HG03175 (cell line): ENCODE results near the gene SLC47A2.
A peak's percentile ranks its signal among the peaks of the same experiment; 100 is the strongest.
"Not testable (repeated sequence)": the region's sequence is repeated elsewhere in the genome, so short reads cannot be mapped to it uniquely, and the experiment has no call there.

Source experiments
- ATAC-seq: cut with Tn5 transposase; IDR thresholded peaks from one replicate; pipeline ENCODE4 v1.9.1; 2021; ENCODE audit warnings: mild to moderate bottlenecking, moderate library complexity; ENCODE audit not compliant: unreplicated experiment

Gene SLC47A2

DNA sequence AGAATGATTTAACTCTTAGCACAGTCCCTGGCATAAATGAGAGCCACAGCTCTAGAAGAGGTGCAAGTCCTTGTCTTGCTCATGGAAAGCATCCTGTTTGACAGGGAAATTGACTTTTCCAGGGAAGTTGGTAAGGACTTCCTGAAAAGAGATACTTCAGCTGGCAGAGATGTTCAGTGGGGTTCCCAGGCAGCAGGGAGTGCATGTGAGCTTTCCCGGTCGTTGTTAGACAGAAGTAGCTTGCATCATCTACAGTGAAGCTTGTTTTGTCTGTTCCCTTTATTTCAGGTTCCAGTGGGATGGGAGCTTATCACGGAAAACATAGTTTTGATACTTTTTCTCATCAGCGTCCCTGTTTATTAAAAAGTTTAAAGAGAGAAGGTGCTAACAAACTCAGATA is 45.0 kb downstream of the SLC47A2 start:
- ATAC-seq, result no peak

DNA sequence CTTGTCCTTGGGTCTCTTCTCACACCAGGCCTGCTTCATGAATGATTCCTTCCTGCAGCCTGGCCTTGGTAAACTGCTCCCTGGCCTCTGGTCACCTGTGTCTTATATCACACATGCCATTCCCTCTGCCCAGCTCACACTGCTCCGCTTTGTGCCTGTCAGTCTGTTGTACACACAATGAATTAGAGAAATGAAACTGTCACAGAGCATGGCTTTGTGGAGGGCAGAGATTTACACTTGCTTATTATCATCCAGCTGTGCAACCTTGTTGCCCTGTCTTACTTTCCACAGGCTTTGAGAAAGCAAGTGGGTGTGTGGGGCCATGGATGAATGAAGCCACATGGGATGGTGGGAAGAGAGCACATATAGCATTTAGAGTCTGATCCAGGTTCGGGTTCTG is 45.5 kb downstream of the SLC47A2 start:
- no peak for ATAC-seq

DNA sequence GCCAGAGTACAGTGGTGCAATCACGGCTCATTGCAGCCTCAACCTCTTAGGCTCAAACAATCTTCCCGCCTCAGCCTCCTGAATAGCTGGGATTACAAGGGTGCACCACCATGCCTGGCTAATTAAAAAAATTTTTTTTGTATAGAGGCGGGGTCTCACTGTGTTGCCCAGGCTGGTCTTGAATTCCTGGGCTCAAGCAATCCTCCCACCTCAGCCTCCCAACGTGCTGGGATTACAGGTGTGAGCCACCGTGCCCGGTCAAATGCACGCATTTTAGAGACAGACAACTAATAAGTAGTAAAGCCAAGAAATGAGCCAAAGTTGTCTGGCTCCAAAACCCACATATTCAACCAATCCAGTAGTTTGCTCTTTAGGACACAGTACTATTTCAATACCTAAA is 46.7 kb downstream of the SLC47A2 start:
- not testable (repeated sequence) for ATAC-seq

DNA sequence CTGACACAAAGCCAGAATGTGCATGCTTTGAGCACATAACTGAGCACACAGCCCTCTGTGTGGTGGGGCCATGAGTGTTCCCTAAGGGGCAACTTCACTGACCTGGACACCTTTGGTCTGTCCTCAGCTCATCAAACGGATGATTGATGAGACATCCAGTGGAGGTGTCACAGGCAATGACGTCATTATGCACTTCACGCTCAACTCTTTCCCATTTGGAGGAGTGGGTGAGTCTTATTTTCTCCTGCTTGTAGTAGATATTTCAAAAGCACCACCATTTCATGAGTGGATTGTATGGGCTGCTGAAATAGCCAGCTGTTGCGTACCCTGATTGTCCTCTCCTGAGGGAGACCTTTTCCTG is 51.6 kb downstream of the SLC47A2 start:
- no peak for ATAC-seq

DNA sequence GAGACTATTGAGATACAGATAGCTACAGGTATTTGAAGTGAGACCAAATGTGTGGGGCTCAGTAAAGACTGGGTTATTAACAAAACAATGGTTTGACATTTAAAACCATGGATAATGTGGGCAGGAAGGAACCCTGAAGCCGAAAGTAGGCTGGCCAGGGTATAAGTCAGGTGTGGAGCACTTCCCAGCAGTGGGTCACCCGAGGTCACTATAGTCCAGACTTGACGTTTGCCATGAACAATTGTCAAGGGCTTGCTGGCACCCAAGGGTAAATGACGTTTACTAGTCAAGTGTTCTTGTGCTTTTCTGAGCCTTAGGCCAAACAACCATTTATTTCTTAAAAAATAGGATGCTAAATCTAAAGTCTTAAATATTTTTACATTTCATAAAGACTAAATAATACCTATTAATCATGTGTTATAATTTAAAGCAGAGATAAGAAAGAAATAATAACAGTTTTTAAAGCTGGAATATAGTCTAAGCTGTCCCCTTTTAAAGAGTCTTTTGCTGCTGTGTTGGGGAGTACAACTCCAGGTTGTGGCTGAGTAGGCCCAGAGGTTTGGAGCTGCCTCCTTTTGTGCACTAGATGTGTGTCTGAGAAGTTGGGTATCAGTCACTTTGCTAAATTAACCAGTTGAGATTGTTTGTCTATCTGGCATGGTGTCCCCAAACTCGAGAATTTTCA is 52.1 kb downstream of the SLC47A2 start:
- no peak for ATAC-seq

DNA sequence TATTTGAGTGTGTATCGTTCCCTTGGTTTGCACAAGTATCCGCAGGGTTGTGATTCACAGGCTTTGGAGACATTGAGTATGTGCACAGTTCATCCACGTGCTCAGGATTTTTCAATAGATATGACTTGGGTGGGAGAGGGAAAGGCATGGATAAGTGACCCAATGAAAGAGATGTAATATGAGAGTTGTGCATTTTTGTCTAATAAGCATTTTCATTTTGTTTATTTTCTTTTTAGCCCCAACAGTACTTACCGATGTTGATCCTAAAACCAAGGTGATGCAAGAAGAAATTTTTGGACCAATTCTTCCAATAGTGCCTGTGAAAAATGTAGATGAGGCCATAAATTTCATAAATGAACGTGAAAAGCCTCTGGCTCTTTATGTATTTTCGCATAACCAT is 53.3 kb downstream of the SLC47A2 start:
- no peak for ATAC-seq

DNA sequence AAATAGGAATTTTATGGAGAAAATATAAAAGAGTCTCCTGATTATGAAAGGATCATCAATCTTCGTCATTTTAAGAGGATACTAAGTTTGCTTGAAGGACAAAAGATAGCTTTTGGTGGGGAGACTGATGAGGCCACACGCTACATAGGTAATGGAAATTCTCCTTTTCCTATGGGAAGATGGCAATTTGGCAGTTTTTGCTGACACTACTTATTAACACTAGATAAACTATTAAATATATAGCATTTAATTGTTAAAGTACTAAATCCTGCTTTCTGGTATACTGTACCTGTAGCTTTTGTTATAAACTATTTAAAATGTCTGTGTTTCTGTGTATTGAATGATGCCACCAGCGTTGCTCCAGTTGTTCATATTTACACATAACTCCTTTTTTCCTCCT is 55.3 kb downstream of the SLC47A2 start:
- ATAC-seq, result no peak

DNA sequence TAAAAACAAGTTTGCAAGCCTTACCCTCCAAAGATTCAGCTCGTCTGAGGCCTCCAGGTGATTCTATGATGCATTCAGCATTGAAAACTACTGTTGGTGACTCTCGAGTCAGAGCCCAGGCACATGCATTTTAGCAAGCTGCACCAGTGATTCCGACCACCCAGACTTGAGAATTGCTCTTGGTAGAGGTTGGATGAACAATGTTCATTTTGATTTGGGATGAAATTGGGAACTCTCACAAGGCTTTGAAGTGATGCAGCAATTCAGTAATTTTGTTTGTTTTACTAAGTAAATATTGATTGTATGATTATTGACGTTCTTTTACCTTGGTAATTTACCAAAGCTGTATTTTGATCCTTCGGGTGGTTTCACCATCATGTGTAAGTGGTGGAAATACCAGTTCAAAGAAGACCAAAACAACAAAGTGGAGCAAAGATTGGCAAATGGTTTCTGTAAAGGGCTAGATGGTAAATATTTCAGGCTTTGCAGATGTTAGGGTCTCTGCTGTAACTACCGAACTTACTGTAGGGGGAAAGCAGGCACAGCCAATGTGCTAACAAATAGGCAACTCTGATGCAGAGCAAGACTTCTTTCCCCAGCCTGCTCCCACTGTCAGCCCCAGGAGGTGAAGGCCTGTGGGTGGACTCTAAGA is 56.0 kb downstream of the SLC47A2 start:
- no peak for ATAC-seq

DNA sequence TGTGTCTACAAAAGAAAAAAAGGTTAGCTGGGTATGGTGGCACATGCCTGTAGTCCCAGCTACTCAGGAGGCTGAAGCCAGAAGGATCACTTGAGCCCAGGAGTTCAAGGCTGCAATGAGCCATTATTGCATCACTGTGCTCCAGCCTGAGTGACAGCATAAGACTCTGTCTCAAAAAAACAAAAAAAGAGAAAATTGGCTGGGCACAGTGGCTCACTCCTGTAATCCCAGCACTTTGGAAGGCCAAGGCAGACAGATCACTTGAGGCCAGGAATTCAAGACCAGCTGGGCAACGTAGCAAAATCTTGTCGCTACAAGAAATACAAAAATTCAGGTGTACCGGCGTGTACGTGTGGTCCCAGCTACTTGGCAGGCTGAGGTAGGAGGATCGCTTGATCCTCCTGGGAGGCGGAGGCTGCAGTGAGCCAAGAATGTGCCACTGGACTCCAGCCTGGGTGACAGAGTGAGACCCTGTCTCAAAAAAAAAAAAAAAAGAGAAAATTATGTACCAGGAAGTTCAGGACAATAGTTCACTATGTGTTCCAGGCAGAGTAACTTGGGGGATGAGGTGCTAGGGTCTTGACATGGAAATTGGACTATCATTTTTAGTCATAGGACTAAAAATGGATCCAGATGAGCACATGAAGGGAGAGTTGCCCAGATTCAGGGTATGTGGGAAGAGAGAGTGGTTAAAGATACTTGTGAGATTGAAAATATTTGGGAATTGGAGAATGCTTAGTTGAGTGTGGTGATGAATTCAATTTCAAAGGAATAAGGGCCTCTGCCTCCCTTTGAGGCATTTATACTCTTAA is 56.8 kb downstream of the SLC47A2 start:
- ATAC-seq, result no peak

DNA sequence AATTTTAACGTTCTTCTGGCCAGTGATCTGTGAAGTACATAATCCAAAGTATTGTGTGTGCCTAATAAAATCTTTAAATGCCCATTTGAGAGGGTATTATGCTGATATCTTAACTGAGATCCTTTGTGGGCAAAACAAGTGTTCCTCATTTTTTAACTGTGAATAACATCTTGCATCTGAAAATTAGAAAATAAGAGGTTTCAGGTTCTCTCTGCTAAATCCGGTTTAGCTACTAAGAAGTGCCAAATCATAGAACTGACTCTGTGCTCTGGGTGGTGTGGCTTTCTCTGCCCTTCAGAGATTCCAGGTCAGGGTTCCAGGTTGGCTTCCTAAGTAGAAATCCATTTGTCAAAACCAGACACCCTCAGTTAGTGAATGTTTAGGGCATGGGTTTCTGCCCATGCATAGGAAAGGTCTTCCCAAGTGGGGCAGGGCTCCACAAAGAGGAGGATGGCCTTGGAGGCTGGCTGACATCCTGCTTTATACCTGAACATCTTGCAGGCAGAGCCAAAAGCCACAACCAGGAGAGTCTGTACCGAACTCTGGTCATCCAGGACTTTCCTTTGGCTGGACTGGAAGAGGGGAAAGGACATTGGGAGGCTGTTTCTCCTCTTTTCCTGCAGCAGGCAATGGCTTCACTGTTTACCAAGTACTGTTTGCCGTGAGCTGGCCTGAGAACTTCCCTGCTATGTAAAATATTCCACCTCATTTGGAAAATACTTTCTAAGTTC is 59.4 kb downstream of the SLC47A2 start:
- no peak for ATAC-seq

DNA sequence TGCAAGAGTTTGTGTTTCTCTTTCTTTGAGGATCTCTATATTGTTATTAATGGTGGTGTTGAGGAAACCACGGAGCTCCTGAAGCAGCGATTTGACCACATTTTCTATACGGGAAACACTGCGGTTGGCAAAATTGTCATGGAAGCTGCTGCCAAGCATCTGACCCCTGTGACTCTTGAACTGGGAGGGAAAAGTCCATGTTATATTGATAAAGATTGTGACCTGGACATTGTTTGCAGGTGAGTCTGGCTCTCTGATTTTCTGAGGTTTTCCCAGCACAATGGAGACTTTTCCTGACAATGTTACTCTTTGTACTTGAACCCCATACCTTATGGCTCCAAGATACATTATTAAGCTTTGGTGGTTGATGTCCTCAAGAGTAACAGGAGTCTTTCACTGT is 60.0 kb downstream of the SLC47A2 start:
- no peak for ATAC-seq

DNA sequence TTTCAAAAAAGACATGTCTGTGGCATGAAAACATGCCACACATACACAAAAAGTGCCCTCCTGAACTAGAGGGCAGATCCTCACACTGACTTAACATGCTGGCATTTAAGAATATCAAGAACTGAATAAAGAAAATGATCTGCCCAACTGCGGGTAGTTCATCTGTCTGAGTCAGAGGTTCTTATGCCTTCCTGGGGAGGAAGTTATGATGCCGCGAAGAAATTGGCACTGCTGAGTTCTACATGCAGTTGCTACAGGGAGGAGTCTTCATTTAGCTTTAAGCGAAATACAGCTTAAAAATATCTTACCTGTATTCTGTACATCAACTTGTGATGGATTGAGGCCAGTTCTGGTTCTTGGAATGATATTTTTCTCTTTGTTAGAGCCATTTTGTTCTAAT is 61.5 kb downstream of the SLC47A2 start:
- ATAC-seq, result no peak

DNA sequence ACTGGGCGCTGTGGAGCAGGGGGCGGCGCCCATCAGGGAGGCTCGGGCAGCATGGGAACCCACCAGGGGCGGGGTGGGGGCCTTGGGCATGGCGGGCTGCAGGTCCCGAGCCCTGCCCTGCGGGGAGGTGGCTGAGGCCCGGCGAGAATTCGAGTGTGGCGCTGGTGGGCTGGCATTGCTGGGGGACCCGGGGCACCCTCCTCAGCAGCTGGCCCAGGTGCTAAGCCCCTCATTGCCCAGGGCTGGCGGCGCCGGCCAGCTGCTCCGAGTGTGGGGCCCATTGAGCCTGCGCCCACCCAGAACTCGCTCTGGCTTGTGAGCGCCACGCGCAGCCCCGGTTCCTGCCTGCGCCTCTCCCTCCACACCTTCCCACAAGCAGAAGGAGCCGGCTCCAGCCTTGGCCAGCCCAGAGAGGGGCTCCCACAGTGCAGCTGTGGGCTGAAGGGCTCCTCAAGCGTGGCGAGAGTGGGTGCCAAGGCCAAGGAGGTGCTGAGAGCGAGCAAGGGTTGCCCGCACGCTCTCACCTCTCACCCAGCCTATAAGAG is 62.0 kb downstream of the SLC47A2 start:
- no peak for ATAC-seq

DNA sequence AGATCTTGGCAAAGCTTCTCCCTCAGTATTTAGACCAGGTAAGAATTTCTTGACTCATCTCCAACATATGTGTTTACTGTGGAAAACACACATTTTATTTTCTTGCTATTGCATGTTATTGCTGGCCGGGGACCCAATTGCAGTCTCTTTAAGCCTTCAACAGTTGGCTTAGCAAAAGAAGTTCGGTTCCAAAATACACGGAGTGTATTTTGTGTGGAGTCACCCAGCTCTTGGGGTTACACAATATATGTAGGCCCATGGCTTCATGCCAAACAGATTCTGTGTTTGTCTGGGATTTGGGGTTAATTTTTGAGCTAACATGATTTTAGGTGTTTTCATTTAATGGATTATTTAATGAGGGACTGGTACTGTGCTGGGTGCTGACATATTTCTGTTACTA is 63.8 kb downstream of the SLC47A2 start:
- ATAC-seq, result no peak

DNA sequence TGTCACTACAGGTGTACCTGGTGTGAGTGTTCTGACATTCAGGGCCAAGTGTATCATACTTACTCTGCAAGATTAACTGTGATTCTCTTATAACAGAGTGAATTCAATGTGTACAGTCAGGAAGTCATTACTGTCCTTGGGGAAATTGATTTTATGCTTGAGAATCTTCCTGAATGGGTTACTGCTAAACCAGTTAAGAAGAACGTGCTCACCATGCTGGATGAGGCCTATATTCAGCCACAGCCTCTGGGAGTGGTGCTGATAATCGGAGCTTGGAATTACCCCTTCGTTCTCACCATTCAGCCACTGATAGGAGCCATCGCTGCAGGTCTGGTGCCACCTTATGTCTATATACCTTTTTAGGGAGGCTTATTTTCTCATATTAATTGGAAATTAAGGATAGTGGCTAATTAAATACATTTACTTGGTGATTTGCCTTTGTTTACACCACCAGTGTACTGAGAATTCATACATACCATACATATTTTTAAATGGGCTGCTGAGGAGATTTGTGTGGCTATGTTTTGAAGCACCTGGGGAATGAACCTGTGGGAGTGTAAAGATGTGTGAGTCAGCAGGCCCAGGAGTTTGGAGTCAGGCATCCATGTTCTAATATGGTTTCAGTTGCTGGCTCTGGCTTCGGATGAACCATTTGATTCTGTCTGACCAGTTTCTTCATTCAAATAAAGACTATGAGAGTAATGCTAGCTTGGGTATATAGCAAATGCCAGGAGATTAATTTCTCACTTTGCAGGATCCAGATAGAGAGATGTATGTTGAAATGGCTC is 64.7 kb downstream of the SLC47A2 start:
- ATAC-seq, result no peak

DNA sequence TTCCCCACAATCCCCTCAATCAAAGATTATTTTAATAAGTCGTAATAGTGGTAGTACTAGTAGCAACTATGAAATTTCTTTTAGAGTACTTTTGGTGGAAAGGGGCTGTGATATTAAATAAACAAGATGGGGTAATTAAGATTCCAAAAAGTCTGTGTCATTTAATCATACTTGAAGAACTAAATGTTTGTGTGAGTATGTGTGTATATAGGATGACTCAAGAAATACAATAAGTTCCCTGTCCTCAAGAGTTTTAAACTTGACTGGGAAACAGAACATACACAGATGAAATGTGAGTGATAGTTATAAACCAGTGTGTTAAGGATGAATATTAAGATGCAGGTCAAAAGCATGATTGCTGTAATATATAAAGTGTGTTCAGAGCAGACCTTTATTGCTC is 65.6 kb downstream of the SLC47A2 start:
- no peak for ATAC-seq

DNA sequence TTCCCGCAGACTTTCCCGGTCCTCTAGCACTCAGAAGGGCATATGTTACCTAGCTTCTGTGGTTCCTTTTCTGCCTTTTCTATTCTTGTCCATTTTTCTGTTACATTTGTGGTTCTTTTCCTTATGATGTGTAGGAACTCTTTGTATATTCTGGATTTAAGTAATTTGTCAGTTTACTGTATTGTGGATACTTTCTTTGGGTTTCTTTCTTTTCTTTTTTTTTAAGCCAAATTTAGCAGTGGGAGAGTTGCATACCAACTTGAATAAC is 67.2 kb downstream of the SLC47A2 start:
- no peak for ATAC-seq

DNA sequence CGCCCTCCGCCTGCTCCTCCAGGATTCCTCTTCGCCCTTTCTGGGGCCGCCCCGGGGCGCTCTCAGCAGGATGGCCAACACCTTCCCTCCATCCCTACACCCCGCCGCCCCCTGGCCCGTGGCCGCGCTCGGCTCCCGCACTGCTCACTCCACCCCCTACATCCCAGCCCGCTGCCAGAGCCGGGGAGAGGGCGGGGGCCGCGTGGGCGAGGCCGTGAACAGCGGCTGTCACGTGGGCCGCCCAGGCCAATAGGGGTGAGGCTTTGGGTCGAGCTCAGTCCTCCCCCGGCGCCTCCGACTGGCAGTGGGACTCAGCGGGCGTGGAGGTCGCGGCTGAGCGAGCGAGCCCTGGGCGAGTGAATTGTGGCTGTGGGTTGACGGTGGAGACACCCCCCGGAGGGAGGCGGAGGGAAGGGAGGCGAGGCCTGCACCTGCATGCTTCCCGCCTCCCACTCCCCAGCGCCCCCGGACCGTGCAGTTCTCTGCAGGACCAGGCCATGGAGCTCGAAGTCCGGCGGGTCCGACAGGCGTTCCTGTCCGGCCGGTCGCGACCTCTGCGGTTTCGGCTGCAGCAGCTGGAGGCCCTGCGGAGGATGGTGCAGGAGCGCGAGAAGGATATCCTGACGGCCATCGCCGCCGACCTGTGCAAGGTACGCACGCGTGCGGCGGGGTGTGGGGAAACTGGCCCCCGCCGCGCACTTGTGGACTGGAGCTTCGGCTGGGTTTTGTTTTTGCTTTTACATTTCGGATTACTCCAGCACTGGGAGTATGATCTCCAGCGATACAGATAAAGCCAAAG is 67.7 kb downstream of the SLC47A2 start, which contains the start of gene ALDH3A2:
TSS of gene ALDH3A2 (plus strand) at position 277 of the 799 bp plus-strand sequence. CDS start at position 498, 221 bp downstream.
- peak; percentile 91 for ATAC-seq

DNA sequence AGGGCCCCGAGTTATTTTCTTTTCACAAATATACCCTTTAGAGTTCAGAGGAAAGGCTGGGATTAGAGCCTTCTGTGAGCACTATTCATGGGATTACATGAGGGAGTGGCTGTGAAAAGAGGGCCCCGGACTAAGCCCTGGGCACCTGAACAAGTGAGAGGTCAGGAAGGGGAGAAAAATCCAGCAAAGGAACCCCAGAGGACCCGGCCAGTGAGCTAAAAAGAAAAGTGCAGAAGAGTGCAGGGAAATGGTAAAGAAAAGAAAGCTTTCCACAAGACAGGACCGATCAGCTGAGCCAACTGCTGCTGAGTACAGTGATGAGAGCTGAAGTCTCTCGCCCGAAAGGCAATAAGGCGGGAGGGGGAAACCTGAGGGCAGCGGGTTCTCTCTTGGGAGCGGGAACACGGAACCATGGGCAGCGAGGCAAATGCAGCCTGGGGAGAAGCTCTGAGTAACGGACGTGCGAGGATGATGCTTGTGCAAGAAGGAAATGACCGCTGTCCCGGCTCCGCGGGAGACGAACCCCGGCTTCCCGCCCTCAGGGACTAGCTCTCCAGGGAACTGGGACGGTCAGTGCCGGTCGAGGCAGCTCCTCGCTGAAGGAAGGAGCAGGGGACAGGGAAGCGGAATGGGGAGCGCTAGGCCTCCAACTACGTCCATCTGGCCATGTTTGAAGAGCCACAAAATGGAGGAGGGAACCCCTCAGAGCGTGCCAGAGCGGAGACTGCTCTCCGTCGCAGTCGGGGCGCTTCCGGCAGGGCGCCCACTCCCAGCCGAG is 68.5 kb downstream of the SLC47A2 start:
- peak; percentile 38 for ATAC-seq
